GM19193 (cell line): ENCODE measurements around the gene RIMS1.

Experiments
- POLR2A ChIP-seq: IDR thresholded peaks from 4 replicates; pipeline ENCODE4 v1.6.1; 2011; ENCODE audit not compliant: insufficient read depth, insufficient read length; ENCODE audit errors: extremely low read depth

Gene RIMS1

GRCh38 chr6:72410769-72411168 lies 524.4 kb downstream of the RIMS1 start:
- TF ChIP-seq POLR2A = no peak

- no peak for TF ChIP-seq POLR2A
These were observed 525.7 kb downstream of the RIMS1 start for GRCh38 chr6:72411872-72412708.

GRCh38 chr6:72412709-72413044 lies 526.3 kb downstream of the RIMS1 start:
- no peak for TF ChIP-seq POLR2A

- TF ChIP-seq POLR2A = no peak
These were observed 527.5 kb downstream of the RIMS1 start for GRCh38 chr6:72413884-72414283.

GRCh38 chr6:72414657-72415056 lies 528.3 kb downstream of the RIMS1 start:
- TF ChIP-seq POLR2A = no peak

- TF ChIP-seq POLR2A = no peak
These were observed 530.6 kb downstream of the RIMS1 start for GRCh38 chr6:72416744-72417465.

- no peak for TF ChIP-seq POLR2A
These were observed 531.4 kb downstream of the RIMS1 start for GRCh38 chr6:72417759-72418158.

- no peak for TF ChIP-seq POLR2A
These were observed 532.1 kb downstream of the RIMS1 start for GRCh38 chr6:72418495-72418894.

- no peak for TF ChIP-seq POLR2A
These were observed 533.6 kb downstream of the RIMS1 start for GRCh38 chr6:72419966-72420365.

- TF ChIP-seq POLR2A = no peak
These were observed 534.1 kb downstream of the RIMS1 start for GRCh38 chr6:72420409-72420808.

GRCh38 chr6:72421387-72421786 lies 535.0 kb downstream of the RIMS1 start:
- no peak for TF ChIP-seq POLR2A

GRCh38 chr6:72422171-72422570 lies 535.8 kb downstream of the RIMS1 start:
- TF ChIP-seq POLR2A = no peak

GRCh38 chr6:72424476-72424875 lies 538.1 kb downstream of the RIMS1 start:
- no peak for TF ChIP-seq POLR2A

- no peak for TF ChIP-seq POLR2A
These were observed 538.8 kb downstream of the RIMS1 start for GRCh38 chr6:72425003-72425681.

GRCh38 chr6:72440611-72441010 lies 554.3 kb downstream of the RIMS1 start:
- no peak for TF ChIP-seq POLR2A

- no peak for TF ChIP-seq POLR2A
These were observed 560.1 kb downstream of the RIMS1 start for GRCh38 chr6:72446430-72446829.
